ENCODE results near the gene GPD2.

DNA sequence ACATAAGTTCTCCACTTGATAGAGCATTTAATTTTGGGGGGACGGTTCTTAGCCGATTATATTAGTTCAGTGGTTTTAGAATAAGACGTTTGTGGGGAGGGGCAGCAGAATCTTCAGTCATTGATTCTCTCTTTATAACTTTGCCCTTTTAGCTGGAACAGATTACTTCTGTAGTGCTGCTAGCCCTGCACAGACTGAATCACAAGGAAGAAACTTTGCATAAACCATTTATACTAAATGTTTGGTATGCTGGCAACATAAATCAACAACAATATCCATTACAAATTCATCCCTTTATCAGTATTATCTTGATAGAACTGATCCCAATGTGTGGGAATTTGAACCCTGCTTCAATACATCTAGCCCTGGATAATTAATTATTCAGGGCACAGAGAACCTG, 112.2 kb downstream of the GPD2 start:
- TF ChIP-seq, protein P1, sequence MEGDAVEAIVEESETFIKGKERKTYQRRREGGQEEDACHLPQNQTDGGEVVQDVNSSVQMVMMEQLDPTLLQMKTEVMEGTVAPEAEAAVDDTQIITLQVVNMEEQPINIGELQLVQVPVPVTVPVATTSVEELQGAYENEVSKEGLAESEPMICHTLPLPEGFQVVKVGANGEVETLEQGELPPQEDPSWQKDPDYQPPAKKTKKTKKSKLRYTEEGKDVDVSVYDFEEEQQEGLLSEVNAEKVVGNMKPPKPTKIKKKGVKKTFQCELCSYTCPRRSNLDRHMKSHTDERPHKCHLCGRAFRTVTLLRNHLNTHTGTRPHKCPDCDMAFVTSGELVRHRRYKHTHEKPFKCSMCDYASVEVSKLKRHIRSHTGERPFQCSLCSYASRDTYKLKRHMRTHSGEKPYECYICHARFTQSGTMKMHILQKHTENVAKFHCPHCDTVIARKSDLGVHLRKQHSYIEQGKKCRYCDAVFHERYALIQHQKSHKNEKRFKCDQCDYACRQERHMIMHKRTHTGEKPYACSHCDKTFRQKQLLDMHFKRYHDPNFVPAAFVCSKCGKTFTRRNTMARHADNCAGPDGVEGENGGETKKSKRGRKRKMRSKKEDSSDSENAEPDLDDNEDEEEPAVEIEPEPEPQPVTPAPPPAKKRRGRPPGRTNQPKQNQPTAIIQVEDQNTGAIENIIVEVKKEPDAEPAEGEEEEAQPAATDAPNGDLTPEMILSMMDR (IDR thresholded peaks at IDR 0.05), result no peak
- no peak for TF ChIP-seq EP300 (IDR thresholded peaks at IDR 0.05)
